MCF 10A (cell line): ENCODE measurements around the gene FAM193B. TPM values are rescaled to one million over a fixed set of nuclear protein-coding genes. Genes with fewer than 3 reads are reported as not detected.

Experiments
- BruUV-seq: library from RNA; stranded (reverse); fragments of 400-500 nt; replicated peaks from 2 replicates; lab custom pipeline; 2021; lab: Mats Ljungman, UMichigan
- CTCF ChIA-PET: fragments of 300-600 bp; sonication (Branson Sonifier 250); formaldehyde crosslinking; extraction: SDS; loops from one replicate; lab custom pipeline; 2021; ENCODE audit warnings: antibody characterized with exemption, inconsistent platforms; lab: Yijun Ruan, JAX
- POLR2A ChIA-PET: fragments of 300-600, 350-650 bp; sonication (Branson Sonifier 250); formaldehyde crosslinking; extraction: SDS; loops from one replicate; lab custom pipeline; 2020; ENCODE audit warnings: antibody characterized with exemption, inconsistent platforms; lab: Yijun Ruan, JAX
- DNase-seq: peaks from one replicate; pipeline ENCODE4 v3.0.0-alpha.2; 2018; ENCODE audit not compliant: unreplicated experiment
- H3K27ac Mint-ChIP-seq: one replicate; pipeline ENCODE4 v1.8.0; 2022; ENCODE audit warnings: mild to moderate bottlenecking, low read depth, mixed read lengths; ENCODE audit not compliant: unreplicated experiment
- H3K27me3 Mint-ChIP-seq: one replicate; pipeline ENCODE4 v1.8.0; 2022; ENCODE audit warnings: mixed read lengths; ENCODE audit not compliant: insufficient read depth, unreplicated experiment
- H3K36me3 Mint-ChIP-seq: one replicate; pipeline ENCODE4 v1.8.0; 2022; ENCODE audit warnings: mild to moderate bottlenecking, moderate library complexity, mixed read lengths; ENCODE audit not compliant: insufficient read depth, unreplicated experiment
- H3K4me1 Mint-ChIP-seq: one replicate; pipeline ENCODE4 v1.8.0; 2022; ENCODE audit warnings: mixed read lengths; ENCODE audit not compliant: insufficient read depth, unreplicated experiment
- H3K4me3 Mint-ChIP-seq: one replicate; pipeline ENCODE4 v1.8.0; 2022; ENCODE audit warnings: mild to moderate bottlenecking, moderate library complexity, mixed read lengths; ENCODE audit not compliant: unreplicated experiment
- H3K9me3 Mint-ChIP-seq: one replicate; pipeline ENCODE4 v1.8.0; 2022; ENCODE audit warnings: mixed read lengths; ENCODE audit not compliant: unreplicated experiment
- intact Hi-C: fragments of 100-400 bp; cut with micrococcal nuclease; formaldehyde crosslinking; loops from 2 replicates; pipeline ENCODE4 v1.14.1; 2022
- total RNA-seq: library from RNA; stranded (reverse); gene quantifications from 2 replicates; pipeline ENCODE4 v1.2.3, GENCODE V29; 2022
- TF ChIP-seq, protein P1 (sequence below): fragments of 200-600 bp; IDR thresholded peaks from one replicate; pipeline ENCODE4 v1.8.0; 2022; ENCODE audit warnings: antibody characterized with exemption, mild to moderate bottlenecking; ENCODE audit not compliant: unreplicated experiment

Gene FAM193B
- total RNA-seq, 1 experiment from 2014 or later = 80.4 TPM

GRCh38 chr5:177557796-177558195 is 3.4 kb upstream of the FAM193B start:
- TF ChIP-seq, protein P1, sequence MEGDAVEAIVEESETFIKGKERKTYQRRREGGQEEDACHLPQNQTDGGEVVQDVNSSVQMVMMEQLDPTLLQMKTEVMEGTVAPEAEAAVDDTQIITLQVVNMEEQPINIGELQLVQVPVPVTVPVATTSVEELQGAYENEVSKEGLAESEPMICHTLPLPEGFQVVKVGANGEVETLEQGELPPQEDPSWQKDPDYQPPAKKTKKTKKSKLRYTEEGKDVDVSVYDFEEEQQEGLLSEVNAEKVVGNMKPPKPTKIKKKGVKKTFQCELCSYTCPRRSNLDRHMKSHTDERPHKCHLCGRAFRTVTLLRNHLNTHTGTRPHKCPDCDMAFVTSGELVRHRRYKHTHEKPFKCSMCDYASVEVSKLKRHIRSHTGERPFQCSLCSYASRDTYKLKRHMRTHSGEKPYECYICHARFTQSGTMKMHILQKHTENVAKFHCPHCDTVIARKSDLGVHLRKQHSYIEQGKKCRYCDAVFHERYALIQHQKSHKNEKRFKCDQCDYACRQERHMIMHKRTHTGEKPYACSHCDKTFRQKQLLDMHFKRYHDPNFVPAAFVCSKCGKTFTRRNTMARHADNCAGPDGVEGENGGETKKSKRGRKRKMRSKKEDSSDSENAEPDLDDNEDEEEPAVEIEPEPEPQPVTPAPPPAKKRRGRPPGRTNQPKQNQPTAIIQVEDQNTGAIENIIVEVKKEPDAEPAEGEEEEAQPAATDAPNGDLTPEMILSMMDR = no peak
- BruUV-seq = no TSS peak
- no peaks in the 10 kb centered on the region for H3K27me3 Mint-ChIP-seq
- ChIA-PET CTCF (interaction anchor here (0.6 to 1.6 kb wide), 7 partner anchors 9 to 562 kb away, joined by 3 to 7 read pairs (median 3); no protein-coding TSS in a partner anchor), POLR2A (interaction anchor here (1.6 to 1.7 kb wide), 2 partner anchors 12 to 35 kb away, joined by 5 to 9 read pairs; no protein-coding TSS in a partner anchor)
- no peak overlapping the region for H3K27ac Mint-ChIP-seq
- DNase-seq = no peak
- no peak overlapping the region for H3K4me3 Mint-ChIP-seq
- peaks cover 20% of the 10 kb centered on the region for H3K4me1 Mint-ChIP-seq
- no peaks in the 10 kb centered on the region for H3K9me3 Mint-ChIP-seq
- intact Hi-C loops = no loop called here
- H3K36me3 Mint-ChIP-seq = peaks cover 7% of the 10 kb centered on the region

DNA sequence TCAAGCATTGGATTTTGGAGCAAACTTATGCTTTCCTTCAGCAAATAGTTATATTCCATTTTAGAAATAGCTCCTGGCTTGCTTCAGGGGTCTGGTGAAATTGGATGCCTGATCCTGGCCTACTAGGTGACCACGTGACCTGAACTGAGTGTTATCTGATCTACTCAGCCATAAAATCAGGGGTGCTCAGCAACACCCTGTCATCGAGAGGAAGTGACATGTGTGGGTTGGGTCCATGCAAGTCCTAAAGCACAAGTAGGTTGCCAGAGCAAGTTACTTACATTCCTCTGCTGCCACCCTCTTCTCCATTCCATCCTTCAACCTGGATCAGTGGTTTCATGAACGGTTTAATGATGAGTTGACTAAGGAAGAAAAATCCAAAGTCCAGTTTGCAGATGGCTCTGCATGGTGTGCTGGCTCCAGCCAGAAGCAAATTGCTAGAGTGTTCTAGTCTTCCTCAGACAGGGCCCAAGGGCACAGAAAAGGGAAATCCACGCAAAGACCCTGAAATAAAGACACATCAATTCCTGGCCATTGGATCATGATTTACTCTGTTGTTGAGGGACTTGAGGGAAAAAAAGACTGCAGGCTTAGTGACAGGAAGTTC is 2.8 kb upstream of the FAM193B start:
- no peak overlapping the region for H3K27ac Mint-ChIP-seq
- no peak overlapping the region for H3K4me3 Mint-ChIP-seq
- no TSS peak for BruUV-seq
- no peaks in the 10 kb centered on the region for H3K27me3 Mint-ChIP-seq
- H3K36me3 Mint-ChIP-seq = peaks cover 13% of the 10 kb centered on the region
- no peak for DNase-seq
- TF ChIP-seq, protein P1 = no peak
- H3K4me1 Mint-ChIP-seq = peaks cover 27% of the 10 kb centered on the region
- POLR2A ChIA-PET = interaction anchor here (1.2 to 1.7 kb wide), 3 partner anchors 12 to 43 kb away, joined by 4 to 5 read pairs (median 4); partner anchors contain the start of gene B4GALT7
- intact Hi-C loops = no loop called here
- no peaks in the 10 kb centered on the region for H3K9me3 Mint-ChIP-seq
- CTCF ChIA-PET = interaction anchor here (1.0 to 1.3 kb wide), 2 partner anchors 44 to 56 kb away, joined by 3 to 4 read pairs; no protein-coding TSS in a partner anchor

DNA sequence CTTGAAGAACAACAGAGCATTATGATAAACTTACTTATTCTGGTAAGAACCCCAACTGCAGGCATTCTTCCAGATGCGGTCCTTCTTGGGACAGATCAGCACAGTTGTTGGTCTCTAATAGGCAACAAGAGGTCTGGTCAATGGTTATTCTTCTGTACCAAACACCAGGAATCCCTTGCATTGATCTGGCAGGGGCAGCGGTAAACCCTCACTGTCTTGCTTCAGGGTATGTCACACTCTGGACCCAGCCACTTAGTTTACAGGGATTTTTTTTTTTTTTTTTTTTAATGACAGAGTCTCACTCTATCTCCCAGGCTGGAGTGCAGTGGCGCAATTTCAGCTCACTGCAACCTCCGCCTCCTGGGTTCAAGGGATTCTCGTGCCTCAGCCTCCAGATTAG is 1.3 kb upstream of the FAM193B start:
- ChIA-PET CTCF (interaction anchor here (0.5 to 0.7 kb wide), 3 partner anchors 13 to 518 kb away, joined by 3 to 5 read pairs (median 4); no protein-coding TSS in a partner anchor), POLR2A (interaction anchor here (0.7 to 1.7 kb wide), 3 partner anchors 10 to 45 kb away, joined by 3 to 4 read pairs (median 3); partner anchors contain the start of gene B4GALT7)
- Mint-ChIP-seq H3K4me1 (peaks cover 22% of the 10 kb centered on the region), H3K36me3 (peaks cover 24% of the 10 kb centered on the region), H3K27ac (no peak overlapping the region), H3K9me3 (no peaks in the 10 kb centered on the region), H3K27me3 (no peaks in the 10 kb centered on the region), H3K4me3 (no peak overlapping the region)
- DNase-seq = no peak
- intact Hi-C loops = loop anchor here (2.0 kb wide), 1 partner anchor 39 kb away; the partner anchor contains the start of gene DDX41
- TF ChIP-seq, protein P1 = no peak
- no TSS peak for BruUV-seq

- Mint-ChIP-seq H3K4me1 (peaks cover 22% of the 10 kb centered on the region), H3K9me3 (no peaks in the 10 kb centered on the region), H3K27me3 (no peaks in the 10 kb centered on the region), H3K27ac (no peak overlapping the region), H3K4me3 (peak overlapping the region; percentile 84), H3K36me3 (peaks cover 28% of the 10 kb centered on the region)
- no peak for DNase-seq
- TF ChIP-seq, protein P1 = no peak
- ChIA-PET CTCF (interaction anchor here (0.5 to 0.7 kb wide), 3 partner anchors 14 to 519 kb away, joined by 3 to 5 read pairs (median 4); no protein-coding TSS in a partner anchor), POLR2A (interaction anchor here (0.7 to 1.7 kb wide), 3 partner anchors 10 to 45 kb away, joined by 3 to 4 read pairs (median 3); partner anchors contain the start of gene B4GALT7)
- intact Hi-C loops = loop anchor here (2.0 kb wide), 1 partner anchor 38 kb away; the partner anchor contains the start of gene DDX41
- no TSS peak for BruUV-seq
These were observed 865 bp upstream of the FAM193B start for GRCh38 chr5:177555228-177555627.
